ENCODE measurements around the gene NLGN4Y.

DNA sequence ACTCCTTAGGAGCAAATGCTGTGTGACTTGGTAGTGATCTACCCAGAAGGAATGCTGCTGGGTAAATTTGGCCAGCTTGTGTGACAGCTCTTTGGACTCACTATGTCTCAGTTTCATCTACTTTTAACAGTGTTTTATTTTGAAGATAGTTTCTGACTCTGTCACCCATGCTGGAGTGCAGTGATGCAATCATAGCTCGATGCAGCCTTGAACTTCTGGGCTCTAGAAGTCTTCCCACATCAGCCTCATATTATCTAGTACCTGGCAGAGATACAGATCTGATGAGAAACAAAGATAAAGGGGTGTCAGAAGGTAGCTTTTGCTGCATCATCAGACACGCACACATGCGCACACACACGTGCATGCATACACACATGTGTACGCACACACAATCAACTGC, 19.2 kb downstream of the NLGN4Y start:
- TF ChIP-seq, protein P1, sequence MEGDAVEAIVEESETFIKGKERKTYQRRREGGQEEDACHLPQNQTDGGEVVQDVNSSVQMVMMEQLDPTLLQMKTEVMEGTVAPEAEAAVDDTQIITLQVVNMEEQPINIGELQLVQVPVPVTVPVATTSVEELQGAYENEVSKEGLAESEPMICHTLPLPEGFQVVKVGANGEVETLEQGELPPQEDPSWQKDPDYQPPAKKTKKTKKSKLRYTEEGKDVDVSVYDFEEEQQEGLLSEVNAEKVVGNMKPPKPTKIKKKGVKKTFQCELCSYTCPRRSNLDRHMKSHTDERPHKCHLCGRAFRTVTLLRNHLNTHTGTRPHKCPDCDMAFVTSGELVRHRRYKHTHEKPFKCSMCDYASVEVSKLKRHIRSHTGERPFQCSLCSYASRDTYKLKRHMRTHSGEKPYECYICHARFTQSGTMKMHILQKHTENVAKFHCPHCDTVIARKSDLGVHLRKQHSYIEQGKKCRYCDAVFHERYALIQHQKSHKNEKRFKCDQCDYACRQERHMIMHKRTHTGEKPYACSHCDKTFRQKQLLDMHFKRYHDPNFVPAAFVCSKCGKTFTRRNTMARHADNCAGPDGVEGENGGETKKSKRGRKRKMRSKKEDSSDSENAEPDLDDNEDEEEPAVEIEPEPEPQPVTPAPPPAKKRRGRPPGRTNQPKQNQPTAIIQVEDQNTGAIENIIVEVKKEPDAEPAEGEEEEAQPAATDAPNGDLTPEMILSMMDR (IDR thresholded peaks at IDR 0.05): no peak
- no peak for TF ChIP-seq EZH2 (IDR thresholded peaks at IDR 0.05)

All from neural progenitor cell (in vitro differentiated cells).